ENCODE measurements around the gene MMP15. TPM values are rescaled to one million over a fixed set of nuclear protein-coding genes. Genes with fewer than 3 reads are reported as not detected.
"Not testable (repeated sequence)": the region's sequence is repeated elsewhere in the genome, so short reads cannot be mapped to it uniquely, and the experiment has no call there.

Gene MMP15
- total RNA-seq, 1 donor from 2014 or later: 15.4 TPM

- Histone ChIP-seq H3K9ac (ENCODE audit: low read length) (no peak overlapping the region), H3K27ac (ENCODE audit: low read depth, low read length) (no peak overlapping the region), H3K27me3 (ENCODE audit: insufficient read depth, low read length) (no peaks in the 10 kb centered on the region), H3K36me3 (ENCODE audit: insufficient read depth, low read length) (no peaks in the 10 kb centered on the region), H3K4me2 (ENCODE audit: low read length) (no peak overlapping the region), H3K4me3 (ENCODE audit: insufficient read depth, low read depth, low read length) (no peak overlapping the region), H4K20me1 (ENCODE audit: insufficient read depth, low read length) (no peaks in the 10 kb centered on the region), H3K4me1 (ENCODE audit: insufficient read depth, low read length) (no peaks in the 10 kb centered on the region), H2AFZ (ENCODE audit: low read depth, low read length) (no peak overlapping the region), H3K79me2 (ENCODE audit: insufficient read depth, low read length) (no peaks in the 10 kb centered on the region), H3K9me3 (ENCODE audit: insufficient read depth, low read depth, low read length) (no peaks in the 10 kb centered on the region)
- H3K9me3 Mint-ChIP-seq (ENCODE audit: unreplicated experiment): peaks cover 9% of the 10 kb centered on the region
- H3K27ac Mint-ChIP-seq (ENCODE audit: unreplicated experiment): no peak overlapping the region
- FAIRE-seq: no peak
- TF ChIP-seq CTCF (IDR thresholded peaks at IDR 0.05; ENCODE audit: insufficient read depth, low read depth, low read length) (no peak), EZH2 (IDR thresholded peaks at IDR 0.05; ENCODE audit: insufficient read depth, low read length) (no peak)
- H3K4me1 Mint-ChIP-seq (ENCODE audit: low read depth, unreplicated experiment): no peaks in the 10 kb centered on the region
- no peak for DNase-seq (ENCODE audit: low read depth)
- H3K4me3 Mint-ChIP-seq (ENCODE audit: unreplicated experiment): no peak overlapping the region
- no peaks in the 10 kb centered on the region for H3K27me3 Mint-ChIP-seq (ENCODE audit: low read depth, unreplicated experiment)
- H3K36me3 Mint-ChIP-seq (ENCODE audit: low read depth, unreplicated experiment): no peaks in the 10 kb centered on the region
Measured at GRCh38 chr16:58076514-58076913, 51.0 kb downstream of the MMP15 start.

- H3K4me1 ChIP-seq (ENCODE audit: insufficient read depth, low read length): no peaks in the 10 kb centered on the region
- H3K36me3 ChIP-seq (ENCODE audit: insufficient read depth, low read length): no peaks in the 10 kb centered on the region
- no peaks in the 10 kb centered on the region for H3K9me3 ChIP-seq (ENCODE audit: insufficient read depth, low read depth, low read length)
- no peaks in the 10 kb centered on the region for H3K4me1 Mint-ChIP-seq (ENCODE audit: low read depth, unreplicated experiment)
- H2AFZ ChIP-seq (ENCODE audit: low read depth, low read length): no peak overlapping the region
- H3K9ac ChIP-seq (ENCODE audit: low read length): no peak overlapping the region
- no peak overlapping the region for H3K4me3 ChIP-seq (ENCODE audit: insufficient read depth, low read depth, low read length)
- no peaks in the 10 kb centered on the region for H3K27me3 ChIP-seq (ENCODE audit: insufficient read depth, low read length)
- no peaks in the 10 kb centered on the region for H4K20me1 ChIP-seq (ENCODE audit: insufficient read depth, low read length)
- FAIRE-seq: no peak
- H3K4me3 Mint-ChIP-seq (ENCODE audit: unreplicated experiment): no peak overlapping the region
- no peak overlapping the region for H3K27ac ChIP-seq (ENCODE audit: low read depth, low read length)
- H3K27ac Mint-ChIP-seq (ENCODE audit: unreplicated experiment): no peak overlapping the region
- H3K9me3 Mint-ChIP-seq (ENCODE audit: unreplicated experiment): peaks cover 9% of the 10 kb centered on the region
- no peaks in the 10 kb centered on the region for H3K79me2 ChIP-seq (ENCODE audit: insufficient read depth, low read length)
- H3K27me3 Mint-ChIP-seq (ENCODE audit: low read depth, unreplicated experiment): no peaks in the 10 kb centered on the region
- H3K4me2 ChIP-seq (ENCODE audit: low read length): no peak overlapping the region
- no peak for DNase-seq (ENCODE audit: low read depth)
- H3K36me3 Mint-ChIP-seq (ENCODE audit: low read depth, unreplicated experiment): no peaks in the 10 kb centered on the region
- no peak for TF ChIP-seq CTCF (IDR thresholded peaks at IDR 0.05; ENCODE audit: insufficient read depth, low read depth, low read length)
- TF ChIP-seq EZH2 (IDR thresholded peaks at IDR 0.05; ENCODE audit: insufficient read depth, low read length): no peak
Measured at GRCh38 chr16:58077796-58078195, 52.2 kb downstream of the MMP15 start.

GRCh38 chr16:58080657-58081056 lies 55.1 kb downstream of the MMP15 start:
- H3K4me3 ChIP-seq (ENCODE audit: insufficient read depth, low read depth, low read length); H3K9me3 ChIP-seq (ENCODE audit: insufficient read depth, low read depth, low read length); H3K4me2 ChIP-seq (ENCODE audit: low read length); H3K4me1 Mint-ChIP-seq (ENCODE audit: low read depth, unreplicated experiment); H3K27ac ChIP-seq (ENCODE audit: low read depth, low read length); H3K36me3 Mint-ChIP-seq (ENCODE audit: low read depth, unreplicated experiment); FAIRE-seq; H4K20me1 ChIP-seq (ENCODE audit: insufficient read depth, low read length); H3K4me1 ChIP-seq (ENCODE audit: insufficient read depth, low read length); H3K36me3 ChIP-seq (ENCODE audit: insufficient read depth, low read length); H3K4me3 Mint-ChIP-seq (ENCODE audit: unreplicated experiment); DNase-seq (ENCODE audit: low read depth); H3K27ac Mint-ChIP-seq (ENCODE audit: unreplicated experiment); H3K79me2 ChIP-seq (ENCODE audit: insufficient read depth, low read length); H3K27me3 Mint-ChIP-seq (ENCODE audit: low read depth, unreplicated experiment); H3K27me3 ChIP-seq (ENCODE audit: insufficient read depth, low read length); H3K9ac ChIP-seq (ENCODE audit: low read length); H2AFZ ChIP-seq (ENCODE audit: low read depth, low read length); H3K9me3 Mint-ChIP-seq (ENCODE audit: unreplicated experiment): not testable (repeated sequence)

Measured in astrocyte (in vitro differentiated cells and primary cell).